HUES6 (cell line): ENCODE measurements around the gene UPB1.

Experiments used
- H3K27ac ChIP-seq: 2 replicates; pipeline ENCODE4 v1.7.0; 2013; ENCODE audit warnings: low read depth, mild to moderate bottlenecking, low read length, inconsistent platforms
- H3K27me3 ChIP-seq: 2 replicates; pipeline ENCODE4 v1.6.1; 2013; ENCODE audit warnings: low read length; ENCODE audit not compliant: control insufficient read depth, insufficient read depth
- H3K36me3 ChIP-seq: 2 replicates; pipeline ENCODE4 v1.6.1; 2013; ENCODE audit warnings: low read length; ENCODE audit not compliant: control insufficient read depth, insufficient read depth
- H3K4me1 ChIP-seq: 2 replicates; pipeline ENCODE4 v1.6.1; 2013; ENCODE audit warnings: low read length; ENCODE audit not compliant: control insufficient read depth, insufficient read depth
- H3K4me3 ChIP-seq: 2 replicates; pipeline ENCODE4 v1.5.1; 2013; ENCODE audit warnings: low read depth, low read length
- H3K9ac ChIP-seq: one replicate; pipeline ENCODE4 v1.6.1; 2013; ENCODE audit warnings: mild to moderate bottlenecking, low read length
- H3K9me3 ChIP-seq: 2 replicates; pipeline ENCODE4 v1.6.1; 2013; ENCODE audit warnings: low read depth, low read length; ENCODE audit not compliant: control insufficient read depth, insufficient read depth

The UPB1 gene

DNA sequence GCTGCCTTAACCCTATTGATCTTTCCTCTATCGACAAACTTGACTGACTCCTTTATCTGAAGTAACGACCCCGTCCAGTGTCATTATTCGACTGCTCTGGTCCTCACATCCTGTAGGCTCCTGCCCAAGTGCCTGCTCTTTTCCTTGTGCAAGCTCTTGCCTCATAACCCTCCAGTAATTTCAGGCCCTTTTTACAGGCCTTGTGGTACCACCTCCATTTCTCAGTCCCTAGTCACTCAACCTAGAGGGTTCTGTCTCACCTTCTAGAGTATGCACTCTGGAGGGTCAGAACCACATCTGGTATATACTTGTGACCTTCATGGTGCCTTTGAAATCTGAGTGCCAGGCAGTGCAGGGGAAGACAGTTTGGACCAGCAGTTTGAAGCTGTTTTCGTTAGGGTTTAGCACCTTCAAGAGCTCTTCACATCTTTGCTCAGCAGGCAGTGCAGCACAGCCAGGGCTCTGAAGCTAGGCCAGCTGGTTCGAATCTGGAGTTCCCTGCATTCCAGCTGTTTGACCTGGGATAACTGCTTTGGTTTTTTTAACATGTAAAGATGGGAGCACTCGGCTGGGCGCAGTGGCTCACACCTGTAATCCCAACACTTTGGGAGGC, 71.9 kb downstream of the UPB1 start:
- H3K4me3 ChIP-seq: no peak overlapping the region
- no peaks in the 10 kb centered on the region for H3K27me3 ChIP-seq
- H3K9me3 ChIP-seq: no peaks in the 10 kb centered on the region
- H3K4me1 ChIP-seq: no peaks in the 10 kb centered on the region; the same call in 1 of the 2 replicates
- no peak overlapping the region for H3K9ac ChIP-seq
- peaks cover 83% of the 10 kb centered on the region for H3K36me3 ChIP-seq
- no peak overlapping the region for H3K27ac ChIP-seq

DNA sequence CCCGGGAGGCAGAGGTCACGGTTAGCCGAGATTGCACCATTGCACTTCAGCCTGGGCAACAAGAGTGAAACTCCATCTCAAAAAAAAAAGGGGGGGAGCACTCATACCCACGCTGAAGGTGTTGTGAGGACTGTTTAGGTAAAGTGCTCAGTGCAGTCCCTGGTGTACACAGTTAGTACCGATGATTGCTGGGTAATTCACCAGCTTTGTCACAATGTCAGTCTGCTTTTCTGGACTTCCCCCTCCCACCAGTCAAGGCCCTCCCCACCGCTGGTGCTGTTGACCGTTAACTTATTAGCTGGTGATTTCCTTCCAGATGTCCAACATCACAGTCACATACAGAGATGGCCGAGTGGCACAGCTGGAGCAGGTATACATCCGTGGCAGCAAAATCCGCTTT, 72.5 kb downstream of the UPB1 start:
- Histone ChIP-seq H3K27ac (no peak overlapping the region), H3K9ac (no peak overlapping the region), H3K36me3 (peaks cover 86% of the 10 kb centered on the region), H3K4me3 (no peak overlapping the region), H3K27me3 (no peaks in the 10 kb centered on the region), H3K4me1 (no peaks in the 10 kb centered on the region; the same call in 1 of the 2 replicates), H3K9me3 (no peaks in the 10 kb centered on the region)

DNA sequence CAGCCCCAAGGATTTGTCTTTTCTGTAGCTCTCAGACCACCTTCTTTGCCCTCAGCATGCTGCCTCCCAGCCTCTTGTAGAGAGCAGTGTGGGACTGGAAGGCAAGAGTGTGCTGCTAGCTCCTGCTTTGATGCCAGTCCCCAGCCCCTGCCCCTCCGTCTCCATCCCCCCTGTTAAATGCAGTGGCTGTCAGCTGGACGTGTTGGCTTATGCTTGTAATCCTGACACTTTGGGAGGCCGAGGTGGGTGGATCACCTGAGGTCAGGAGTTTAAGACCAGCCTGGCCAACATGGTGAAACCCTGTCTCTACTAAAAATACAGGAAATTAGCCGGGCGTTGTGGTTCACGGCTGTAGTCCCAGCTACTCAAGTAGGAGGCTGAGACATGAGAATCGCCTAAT, 76.1 kb downstream of the UPB1 start:
- Histone ChIP-seq H3K27me3 (no peaks in the 10 kb centered on the region), H3K9ac (no peak overlapping the region), H3K36me3 (peaks cover 80% of the 10 kb centered on the region), H3K4me1 (no peaks in the 10 kb centered on the region; the same call in 1 of the 2 replicates), H3K4me3 (no peak overlapping the region), H3K27ac (no peak overlapping the region), H3K9me3 (no peaks in the 10 kb centered on the region)

DNA sequence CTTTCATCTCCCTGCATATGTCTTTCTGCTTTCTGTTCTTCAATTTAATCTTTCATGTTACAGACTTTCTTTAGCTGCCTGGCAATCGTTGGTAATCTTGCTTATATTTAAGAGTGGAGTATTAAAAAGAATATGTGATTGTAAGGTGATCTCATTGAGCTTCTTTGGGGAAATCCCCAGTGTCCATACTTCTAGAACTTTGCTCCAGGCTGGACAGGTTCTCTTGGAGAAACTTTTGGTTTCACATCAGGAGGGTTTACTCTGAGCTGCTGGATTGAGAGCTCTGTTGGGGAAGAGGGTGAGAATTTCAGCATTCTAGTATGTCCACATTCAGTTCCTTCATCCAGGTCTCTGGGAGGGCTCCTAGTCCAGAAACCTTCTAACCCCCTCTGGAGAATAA, 81.6 kb downstream of the UPB1 start:
- H3K27me3 ChIP-seq: no peaks in the 10 kb centered on the region
- H3K27ac ChIP-seq: no peak overlapping the region
- peaks cover 42% of the 10 kb centered on the region for H3K36me3 ChIP-seq
- H3K9ac ChIP-seq: no peak overlapping the region
- no peak overlapping the region for H3K4me3 ChIP-seq
- H3K9me3 ChIP-seq: no peaks in the 10 kb centered on the region
- no peaks in the 10 kb centered on the region for H3K4me1 ChIP-seq
